Sigmoid colon (tissue), 4 donors: ENCODE measurements around the gene PHB1.

Source experiments
- POLR2A ChIP-seq, 2 donors: fragments of 450-650 bp; IDR thresholded peaks; one replicate each; pipeline ENCODE4 v1.6.1; 2016; ENCODE audit warnings: antibody characterized with exemption in 2 of 2, mild to moderate bottlenecking in 2 of 2, moderate library complexity in 2 of 2
- POLR2AphosphoS5 ChIP-seq, 4 donors: sonication (generic); formaldehyde crosslinking; IDR thresholded peaks; one replicate each; pipeline ENCODE4 v1.6.1; 2017; ENCODE audit warnings: antibody characterized with exemption in 4 of 4
- TF ChIP-seq, protein P1 (sequence below), 4 experiments: fragments of 450-650 bp in 3 of 4; fragments of 200-600 bp in 1 of 4; IDR thresholded peaks; one replicate each; pipeline ENCODE4 v1.5.1; 2016 to 2019; ENCODE audit warnings: antibody characterized with exemption in 4 of 4, mild to moderate bottlenecking in 3 of 4, moderate library complexity in 2 of 4

- TF ChIP-seq, protein P1, sequence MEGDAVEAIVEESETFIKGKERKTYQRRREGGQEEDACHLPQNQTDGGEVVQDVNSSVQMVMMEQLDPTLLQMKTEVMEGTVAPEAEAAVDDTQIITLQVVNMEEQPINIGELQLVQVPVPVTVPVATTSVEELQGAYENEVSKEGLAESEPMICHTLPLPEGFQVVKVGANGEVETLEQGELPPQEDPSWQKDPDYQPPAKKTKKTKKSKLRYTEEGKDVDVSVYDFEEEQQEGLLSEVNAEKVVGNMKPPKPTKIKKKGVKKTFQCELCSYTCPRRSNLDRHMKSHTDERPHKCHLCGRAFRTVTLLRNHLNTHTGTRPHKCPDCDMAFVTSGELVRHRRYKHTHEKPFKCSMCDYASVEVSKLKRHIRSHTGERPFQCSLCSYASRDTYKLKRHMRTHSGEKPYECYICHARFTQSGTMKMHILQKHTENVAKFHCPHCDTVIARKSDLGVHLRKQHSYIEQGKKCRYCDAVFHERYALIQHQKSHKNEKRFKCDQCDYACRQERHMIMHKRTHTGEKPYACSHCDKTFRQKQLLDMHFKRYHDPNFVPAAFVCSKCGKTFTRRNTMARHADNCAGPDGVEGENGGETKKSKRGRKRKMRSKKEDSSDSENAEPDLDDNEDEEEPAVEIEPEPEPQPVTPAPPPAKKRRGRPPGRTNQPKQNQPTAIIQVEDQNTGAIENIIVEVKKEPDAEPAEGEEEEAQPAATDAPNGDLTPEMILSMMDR (IDR thresholded peaks at IDR 0.05) = no peak
- no peak for TF ChIP-seq POLR2A (IDR thresholded peaks at IDR 0.05)
- TF ChIP-seq POLR2AphosphoS5 (IDR thresholded peaks at IDR 0.05) = no peak
Observed at GRCh38 chr17:49363251-49363650, 51.4 kb downstream of the PHB1 start.
